SU-DHL-6 (cell line): Measurements from ENCODE around the gene MYO5C.

ENCODE experiments used
- H2AFZ ChIP-seq: fragments of 200-600 bp; sonication (generic); 2 replicates; pipeline ENCODE4 v1.6.1; 2014; ENCODE audit warnings: low read depth, mild to moderate bottlenecking, moderate library complexity, mixed read lengths, antibody characterized with exemption, low read length; ENCODE audit not compliant: severe bottlenecking
- H3F3A ChIP-seq: fragments of 200-600 bp; shearing (Covaris generic); 2 replicates; pipeline ENCODE4 v1.6.0; 2016; ENCODE audit warnings: antibody characterized with exemption, mild to moderate bottlenecking; ENCODE audit not compliant: insufficient read depth
- H3K27ac ChIP-seq: fragments of 200-600 bp; sonication (generic); 2 replicates; pipeline ENCODE4 v1.5.1; 2016; ENCODE audit warnings: low read depth, mild to moderate bottlenecking, low read length, moderate library complexity, mixed read lengths
- H3K27me3 ChIP-seq: fragments of 200-600 bp; sonication (generic), shearing (Covaris generic); 2 replicates; pipeline ENCODE4 v1.6.0; 2014; ENCODE audit warnings: mild to moderate bottlenecking, low read length
- H3K36me3 ChIP-seq: fragments of 200-600 bp; sonication (generic); 2 replicates; pipeline ENCODE4 v1.6.1; 2014; ENCODE audit warnings: mild to moderate bottlenecking, low read length, mixed read lengths
- H3K4me2 ChIP-seq: fragments of 300-600, 200-600 bp; shearing (Covaris generic), sonication (generic); 2 replicates; pipeline ENCODE4 v1.6.0; 2014; ENCODE audit warnings: low read length, low read depth, mild to moderate bottlenecking; ENCODE audit not compliant: poor library complexity, severe bottlenecking
- H3K4me3 ChIP-seq: fragments of 200-600 bp; sonication (generic); 2 replicates; pipeline ENCODE4 v1.5.1; 2014; ENCODE audit warnings: antibody characterized with exemption, low read length, mild to moderate bottlenecking, mixed read lengths; ENCODE audit not compliant: insufficient read depth, poor library complexity, severe bottlenecking
- H3K79me2 ChIP-seq: fragments of 200-600 bp; sonication (generic); 2 replicates; pipeline ENCODE4 v1.6.1; 2014; ENCODE audit warnings: mild to moderate bottlenecking, low read length, moderate library complexity; ENCODE audit not compliant: insufficient read depth
- H3K9ac ChIP-seq: fragments of 200-600 bp; sonication (generic); 2 replicates; pipeline ENCODE4 v1.7.0; 2014; ENCODE audit warnings: mild to moderate bottlenecking, low read length
- H3K9me2 ChIP-seq: fragments of 200-600 bp; sonication (generic); replicated peaks from 2 replicates; pipeline ENCODE4 v1.6.1; 2014; ENCODE audit warnings: low read length; ENCODE audit not compliant: insufficient read depth
- H3K9me3 ChIP-seq: fragments of 200-600 bp; sonication (generic); 2 replicates; pipeline ENCODE4 v1.6.1; 2014; ENCODE audit warnings: low read length, mixed read lengths; ENCODE audit not compliant: insufficient read depth
- H4K20me1 ChIP-seq: fragments of 200-600 bp; sonication (generic); 2 replicates; pipeline ENCODE4 v1.6.1; 2014; ENCODE audit warnings: low read depth, mild to moderate bottlenecking, antibody characterized with exemption, low read length, moderate library complexity, mixed read lengths
- EZH2phosphoT487 ChIP-seq: fragments of 200-600 bp; sonication (generic), shearing (Covaris generic); conservative IDR thresholded peaks from 2 replicates; pipeline ENCODE4 v1.6.1; 2018; ENCODE audit warnings: mild to moderate bottlenecking, antibody characterized with exemption, low read length, moderate library complexity, mixed read lengths
- TF ChIP-seq, protein P1 (sequence below): fragments of 200-600 bp; sonication (generic); IDR thresholded peaks from one replicate; pipeline ENCODE4 v1.5.1; 2017; ENCODE audit warnings: antibody characterized with exemption, mild to moderate bottlenecking, low read length, moderate library complexity; ENCODE audit not compliant: insufficient read depth, poor library complexity, severe bottlenecking

Gene MYO5C

GRCh38 chr15:52329987-52330386, 34.4 kb upstream of the MYO5C start:
- Histone ChIP-seq H3K36me3 (no peaks in the 10 kb centered on the region), H3F3A (no peaks in the 10 kb centered on the region), H3K9me2 (no peaks in the 10 kb centered on the region), H3K27ac (no peak overlapping the region), H3K4me2 (no peak overlapping the region), H3K27me3 (no peaks in the 10 kb centered on the region), H4K20me1 (no peaks in the 10 kb centered on the region), H3K9me3 (no peaks in the 10 kb centered on the region), H2AFZ (no peak overlapping the region), H3K79me2 (no peaks in the 10 kb centered on the region), H3K4me3 (no peak overlapping the region), H3K9ac (no peak overlapping the region)
- TF ChIP-seq EZH2phosphoT487: no peak

GRCh38 chr15:52329150-52329549, 33.5 kb upstream of the MYO5C start:
- TF ChIP-seq EZH2phosphoT487: no peak
- TF ChIP-seq, protein P1, sequence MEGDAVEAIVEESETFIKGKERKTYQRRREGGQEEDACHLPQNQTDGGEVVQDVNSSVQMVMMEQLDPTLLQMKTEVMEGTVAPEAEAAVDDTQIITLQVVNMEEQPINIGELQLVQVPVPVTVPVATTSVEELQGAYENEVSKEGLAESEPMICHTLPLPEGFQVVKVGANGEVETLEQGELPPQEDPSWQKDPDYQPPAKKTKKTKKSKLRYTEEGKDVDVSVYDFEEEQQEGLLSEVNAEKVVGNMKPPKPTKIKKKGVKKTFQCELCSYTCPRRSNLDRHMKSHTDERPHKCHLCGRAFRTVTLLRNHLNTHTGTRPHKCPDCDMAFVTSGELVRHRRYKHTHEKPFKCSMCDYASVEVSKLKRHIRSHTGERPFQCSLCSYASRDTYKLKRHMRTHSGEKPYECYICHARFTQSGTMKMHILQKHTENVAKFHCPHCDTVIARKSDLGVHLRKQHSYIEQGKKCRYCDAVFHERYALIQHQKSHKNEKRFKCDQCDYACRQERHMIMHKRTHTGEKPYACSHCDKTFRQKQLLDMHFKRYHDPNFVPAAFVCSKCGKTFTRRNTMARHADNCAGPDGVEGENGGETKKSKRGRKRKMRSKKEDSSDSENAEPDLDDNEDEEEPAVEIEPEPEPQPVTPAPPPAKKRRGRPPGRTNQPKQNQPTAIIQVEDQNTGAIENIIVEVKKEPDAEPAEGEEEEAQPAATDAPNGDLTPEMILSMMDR: no peak

DNA sequence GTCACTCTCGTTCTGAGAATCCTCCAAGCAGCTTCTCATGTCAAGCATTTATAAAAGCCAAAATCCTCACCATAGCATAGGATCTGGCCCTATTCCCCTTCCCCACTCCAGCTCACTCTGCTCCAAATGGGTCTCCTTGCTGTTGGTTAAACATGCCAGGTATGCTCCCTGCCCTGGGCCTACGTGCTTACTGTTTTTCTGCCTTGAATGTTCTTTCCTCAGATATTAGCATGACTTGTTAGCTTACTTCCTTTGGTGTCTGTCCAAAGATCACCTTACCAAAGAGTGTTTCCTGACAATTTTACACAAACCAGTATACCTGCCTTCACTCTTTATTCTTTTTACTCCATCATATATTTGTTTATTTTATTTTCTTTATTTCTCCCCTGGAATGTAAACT, 33.1 kb upstream of the MYO5C start:
- H2AFZ ChIP-seq: no peak overlapping the region
- no peak for TF ChIP-seq EZH2phosphoT487
- TF ChIP-seq, protein P1: no peak
- no peaks in the 10 kb centered on the region for H3F3A ChIP-seq
- no peaks in the 10 kb centered on the region for H3K9me2 ChIP-seq
- H3K36me3 ChIP-seq: no peaks in the 10 kb centered on the region
- H3K4me3 ChIP-seq: no peak overlapping the region
- H3K9ac ChIP-seq: no peak overlapping the region
- H3K9me3 ChIP-seq: no peaks in the 10 kb centered on the region
- H3K27ac ChIP-seq: no peak overlapping the region
- H3K27me3 ChIP-seq: no peaks in the 10 kb centered on the region
- no peaks in the 10 kb centered on the region for H3K79me2 ChIP-seq
- no peaks in the 10 kb centered on the region for H4K20me1 ChIP-seq
- no peak overlapping the region for H3K4me2 ChIP-seq

More at GRCh38 chr15:52329150-52329549, 33.5 kb upstream of the MYO5C start:
- Histone ChIP-seq H2AFZ (no peak overlapping the region), H3K9me3 (no peaks in the 10 kb centered on the region), H3K4me3 (no peak overlapping the region), H3K4me2 (no peak overlapping the region), H3F3A (no peaks in the 10 kb centered on the region), H3K79me2 (no peaks in the 10 kb centered on the region), H3K9me2 (no peaks in the 10 kb centered on the region), H3K36me3 (no peaks in the 10 kb centered on the region), H3K27me3 (no peaks in the 10 kb centered on the region), H4K20me1 (no peaks in the 10 kb centered on the region), H3K9ac (no peak overlapping the region), H3K27ac (no peak overlapping the region)

DNA sequence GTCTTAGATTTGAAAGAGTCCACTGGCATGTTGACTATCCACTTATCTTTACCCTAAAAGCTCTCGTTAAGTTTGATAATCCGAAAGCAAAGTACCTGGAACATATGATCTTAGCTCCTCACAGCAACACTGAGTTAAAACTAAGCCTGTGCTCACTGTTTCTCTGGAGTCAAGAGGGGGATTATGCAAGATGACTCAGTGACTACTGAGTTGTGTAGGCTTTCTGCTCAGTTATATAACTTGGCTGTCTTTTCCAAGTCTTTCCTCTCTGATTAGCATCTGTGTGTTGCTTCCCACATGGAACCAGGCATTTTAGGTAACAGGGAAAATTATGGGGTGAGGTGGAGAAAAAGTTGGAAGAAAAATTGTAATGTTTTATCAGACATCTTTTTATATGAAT, 31.2 kb upstream of the MYO5C start:
- Histone ChIP-seq H3K36me3 (no peaks in the 10 kb centered on the region), H3K9me3 (no peaks in the 10 kb centered on the region), H3K9me2 (no peaks in the 10 kb centered on the region), H3K4me3 (no peak overlapping the region), H3K9ac (no peak overlapping the region), H3K27ac (no peak overlapping the region), H4K20me1 (no peaks in the 10 kb centered on the region), H3K79me2 (no peaks in the 10 kb centered on the region), H3F3A (no peaks in the 10 kb centered on the region), H3K27me3 (no peaks in the 10 kb centered on the region), H3K4me2 (no peak overlapping the region), H2AFZ (no peak overlapping the region)
- TF ChIP-seq EZH2phosphoT487: no peak
- TF ChIP-seq, protein P1: no peak
